ENCODE data around the gene DENND1A.

DENND1A gene

DNA sequence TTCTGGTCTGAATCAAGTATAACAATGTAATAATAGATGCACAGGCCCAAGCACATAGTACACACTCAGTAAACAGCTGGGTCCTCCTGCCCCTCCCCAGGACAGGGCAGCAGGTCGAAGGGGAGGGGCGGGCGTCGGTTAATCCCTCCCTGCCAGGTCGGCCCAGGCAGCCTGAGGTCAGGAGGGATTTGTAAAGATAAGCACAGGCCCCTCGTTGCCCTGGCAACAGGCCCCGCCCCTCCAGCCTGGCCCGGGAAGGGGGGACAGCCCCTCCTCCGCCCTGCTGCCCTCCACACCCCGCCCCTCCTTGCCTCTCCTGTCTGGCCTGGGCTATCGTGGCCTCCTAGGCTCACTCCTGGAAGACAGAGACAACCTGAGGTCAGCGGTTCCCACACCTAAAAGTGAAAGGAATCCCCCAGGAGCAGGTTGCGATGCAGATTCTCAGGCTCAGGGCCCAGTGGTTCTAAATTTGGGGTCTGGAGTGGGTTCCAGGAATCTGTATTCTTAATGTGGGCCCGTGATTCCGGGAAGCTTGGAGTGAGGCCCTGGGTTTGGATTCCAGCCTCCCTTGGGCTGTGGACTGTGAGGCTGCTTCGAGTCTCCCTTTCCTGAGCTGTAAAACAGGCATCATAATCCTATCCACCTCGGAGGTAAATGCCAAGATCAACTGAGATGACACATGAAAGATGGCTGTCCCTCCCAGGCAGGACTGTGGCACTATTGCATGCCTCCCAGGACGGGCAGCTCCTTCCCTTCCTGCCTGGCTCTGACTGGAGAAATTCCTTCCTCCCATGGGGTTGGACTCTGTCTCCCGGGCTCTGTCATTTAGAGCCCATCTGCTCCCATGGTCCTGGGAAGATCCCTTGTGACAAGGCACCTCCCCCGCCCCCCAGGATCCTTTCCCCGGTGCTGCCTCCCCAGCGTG lies 569.5 kb downstream of the DENND1A start:
- DNase-seq = peak; percentile 28

DNA sequence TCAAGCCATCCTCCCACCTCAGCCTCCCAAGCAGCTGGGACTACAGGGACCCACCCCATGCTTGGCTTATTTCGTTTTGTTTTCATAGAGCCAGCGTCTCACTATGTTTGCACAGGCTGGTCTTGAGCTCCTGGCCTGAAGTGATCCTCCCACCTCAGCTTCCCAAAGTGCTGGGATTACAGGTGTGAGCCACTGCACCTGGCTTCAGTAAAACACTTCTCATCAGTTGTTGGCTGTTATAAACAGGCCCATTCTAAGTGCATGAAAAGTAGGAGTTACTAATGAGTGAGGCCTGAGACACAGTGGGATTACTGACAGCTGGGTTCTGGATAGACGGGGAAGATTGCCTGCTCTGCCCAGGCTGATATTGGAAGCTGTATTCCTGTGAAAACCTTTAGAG lies 570.4 kb downstream of the DENND1A start:
- DNase-seq = no peak

- no peak for DNase-seq
Measured at GRCh38 chr9:123359106-123359505, 570.8 kb downstream of the DENND1A start.

- DNase-seq = no peak
Measured at GRCh38 chr9:123358181-123358905, 571.6 kb downstream of the DENND1A start.

GRCh38 chr9:123357743-123358059 lies 572.2 kb downstream of the DENND1A start:
- DNase-seq = no peak

- no peak for DNase-seq
Measured at GRCh38 chr9:123356851-123357742, 572.8 kb downstream of the DENND1A start.

- DNase-seq = no peak
Measured at GRCh38 chr9:123355761-123356431, 574.0 kb downstream of the DENND1A start, which contains the start of gene CRB2. Gene CRB2, plus strand, starts transcription at chr9:123356197. Its CDS starts 64 bp downstream, at chr9:123356261.

DNA sequence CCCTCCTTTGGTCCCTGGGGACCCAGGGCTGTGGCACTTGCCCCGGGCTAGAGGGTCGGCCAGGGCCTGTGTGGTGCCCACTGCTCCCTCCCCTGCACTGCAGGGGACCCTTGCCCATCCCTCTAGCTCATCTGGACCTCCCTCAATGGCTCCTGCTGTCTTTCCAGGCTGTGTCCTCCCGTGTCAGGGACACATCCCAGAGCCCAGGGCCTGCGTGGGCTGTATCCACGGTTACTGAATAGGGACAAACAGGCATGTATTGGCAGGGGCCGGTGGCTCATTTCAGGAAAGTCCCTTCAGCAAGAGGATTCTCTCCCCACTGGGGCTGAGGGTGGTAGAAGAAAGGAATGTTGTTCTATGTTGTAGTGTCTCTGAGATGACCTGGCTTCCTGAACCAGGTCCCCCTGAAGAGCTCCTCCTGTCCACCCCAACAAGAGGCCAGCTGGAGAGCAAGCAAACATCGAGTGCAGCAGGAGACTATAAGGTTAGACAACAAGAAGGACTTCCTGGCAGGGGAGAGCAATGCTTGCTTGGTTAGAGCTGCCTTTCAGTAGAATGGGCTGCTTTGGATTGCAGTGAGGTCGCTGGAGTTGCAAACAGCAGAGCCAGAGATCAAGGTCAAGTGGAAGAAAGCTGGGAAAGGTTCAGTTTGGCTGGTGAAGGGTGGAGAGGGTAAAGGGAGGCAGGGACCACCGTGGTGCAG lies 575.0 kb downstream of the DENND1A start:
- no peak for DNase-seq

DNA sequence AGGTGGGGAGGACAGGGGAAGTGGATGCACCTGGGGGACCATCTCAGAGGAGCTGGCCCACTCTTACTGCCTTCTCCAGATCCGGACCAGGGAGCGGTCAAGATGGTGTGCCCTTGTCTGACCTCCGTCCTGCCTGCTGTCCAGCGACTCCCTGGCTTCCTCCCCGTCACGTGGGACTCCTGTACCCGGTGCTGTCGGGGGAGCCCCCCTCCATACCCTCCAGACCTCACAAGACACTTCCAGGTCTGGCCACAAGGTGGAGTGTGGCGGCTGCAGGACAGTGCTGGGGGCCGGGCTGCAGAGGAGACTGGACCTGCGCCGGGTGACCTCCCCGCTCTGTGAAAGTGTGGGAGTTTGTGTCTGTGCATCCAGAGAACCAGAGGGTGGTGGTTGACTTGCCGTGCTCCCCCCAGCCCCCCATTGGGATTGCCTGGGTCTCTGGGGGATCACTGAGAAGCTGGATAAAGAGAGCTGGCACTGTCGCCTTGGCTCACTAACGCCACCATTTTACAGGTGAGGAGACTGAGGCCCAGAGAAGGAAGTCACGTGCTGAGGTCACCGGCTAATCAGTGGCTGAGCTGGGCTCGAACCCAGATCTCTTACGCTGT lies 575.8 kb downstream of the DENND1A start:
- DNase-seq = peak; percentile 36

DNA sequence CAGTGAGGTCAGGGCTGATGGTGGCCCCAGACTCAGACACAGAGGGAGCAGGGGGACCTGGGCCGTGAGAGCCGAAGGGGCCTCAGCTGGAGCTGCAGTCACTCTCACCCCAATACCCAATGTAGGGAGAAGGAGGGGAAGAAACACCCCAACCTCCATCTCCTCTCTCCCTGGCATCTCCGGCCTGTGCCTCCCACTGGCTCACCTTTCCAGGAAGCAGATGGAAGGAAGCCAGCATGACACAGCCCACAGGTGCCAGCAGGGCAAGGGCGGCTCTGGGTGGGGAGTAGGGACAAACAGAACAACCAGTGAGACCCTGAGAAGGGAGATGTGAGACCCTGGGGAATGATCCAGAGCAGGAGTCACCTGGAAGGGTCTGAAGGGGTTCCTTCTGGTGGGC lies 576.9 kb downstream of the DENND1A start:
- DNase-seq = no peak

DNA sequence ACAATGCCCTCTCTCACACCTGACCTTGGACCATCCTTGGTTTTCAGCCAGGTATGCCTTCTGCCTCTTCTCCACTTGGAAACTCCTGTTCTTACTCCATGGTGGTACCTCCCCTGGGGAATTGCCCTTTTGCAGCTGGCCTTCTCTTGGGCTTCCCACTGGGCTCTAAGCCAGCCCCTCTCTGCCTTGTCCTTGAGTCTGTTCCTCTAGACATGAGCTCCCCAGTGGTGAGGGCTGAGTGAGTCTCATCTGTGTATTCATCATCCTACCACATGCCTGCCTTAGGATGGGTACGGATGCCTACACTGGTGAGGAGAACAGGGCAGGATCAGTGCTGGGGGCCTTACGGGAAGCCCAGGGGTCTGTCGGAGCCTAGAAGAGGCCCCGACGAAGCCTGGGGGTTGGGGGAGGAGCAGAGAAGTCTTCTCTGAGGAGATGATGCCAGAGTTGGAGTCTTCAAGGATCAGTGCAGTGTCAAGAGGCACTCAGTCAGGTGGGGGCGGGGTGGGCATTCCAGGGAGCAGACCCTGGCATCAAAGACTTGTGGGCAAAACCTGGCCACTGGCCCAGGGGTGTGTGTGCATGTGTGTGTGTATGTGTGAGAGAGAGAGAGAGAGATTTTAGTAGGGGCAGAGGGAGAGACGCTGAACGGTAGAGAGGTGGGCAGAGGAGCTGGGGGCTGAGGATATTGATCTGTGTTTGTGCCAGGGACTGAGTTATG lies 579.2 kb downstream of the DENND1A start:
- DNase-seq = no peak

- DNase-seq = peak; percentile 57
Measured at GRCh38 chr9:123349691-123350480, 580.0 kb downstream of the DENND1A start.

- DNase-seq = no peak
Measured at GRCh38 chr9:123349033-123349432, 580.9 kb downstream of the DENND1A start.

GRCh38 chr9:123348317-123348992 lies 581.5 kb downstream of the DENND1A start:
- DNase-seq = no peak

DNA sequence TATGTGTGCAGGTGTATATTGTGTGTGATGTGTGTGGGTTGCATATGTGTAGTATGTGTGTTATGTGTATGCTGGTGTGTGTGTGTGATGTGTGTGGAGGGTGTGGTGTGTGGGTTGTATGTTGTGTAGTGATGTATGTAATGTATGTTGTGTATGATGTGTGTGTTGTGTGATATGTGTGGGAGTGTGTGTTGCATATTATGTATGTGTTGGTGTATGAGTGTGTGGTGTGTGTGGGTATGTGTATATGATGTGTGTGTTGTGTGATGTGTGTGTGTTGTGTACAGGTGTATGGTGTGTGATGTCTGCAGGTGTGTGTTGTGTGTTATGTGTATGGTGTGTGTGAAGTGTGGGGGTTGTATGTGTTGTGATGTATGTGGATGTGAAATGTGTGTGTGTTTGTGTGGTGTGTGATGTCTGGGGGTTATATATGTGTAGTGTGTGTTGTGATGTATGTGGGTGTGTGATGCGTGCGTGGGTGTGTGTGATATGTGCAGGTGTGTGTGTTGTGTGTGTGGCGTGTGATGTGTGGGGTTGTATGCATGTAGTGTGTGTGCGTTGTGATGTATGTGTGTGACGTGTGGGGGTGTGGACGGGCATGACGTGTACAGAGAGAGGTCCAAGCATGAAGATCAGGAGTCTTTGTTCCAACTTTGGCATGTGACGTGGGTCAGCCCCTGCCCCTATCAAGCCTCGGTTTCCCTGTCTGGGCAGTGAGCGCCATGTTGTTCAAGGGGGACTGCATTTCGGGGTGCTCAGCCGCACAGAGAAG lies 582.5 kb downstream of the DENND1A start:
- DNase-seq = no peak

DNA sequence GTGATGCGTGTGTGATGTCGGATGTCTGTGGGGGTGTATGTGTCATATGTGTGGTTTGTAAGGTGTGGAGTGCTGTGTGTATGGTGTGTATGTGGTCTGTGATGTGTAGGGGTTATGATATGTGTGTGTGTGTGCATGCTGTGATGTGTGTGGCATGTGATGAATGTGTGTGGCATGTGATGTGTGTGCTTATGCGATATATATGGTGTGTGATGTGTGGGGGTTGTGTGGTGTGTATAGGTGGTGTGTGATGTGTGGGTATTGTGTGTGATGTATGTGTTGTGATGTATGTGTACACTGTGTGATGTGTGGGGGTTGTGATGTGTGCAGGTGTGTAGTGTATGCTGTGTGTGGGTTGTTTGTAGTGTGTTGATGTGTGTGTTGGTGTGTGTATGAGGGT lies 583.1 kb downstream of the DENND1A start:
- no peak for DNase-seq

GRCh38 chr9:123346026-123346425 lies 583.9 kb downstream of the DENND1A start:
- no peak for DNase-seq

GRCh38 chr9:123345567-123345955 lies 584.4 kb downstream of the DENND1A start:
- no peak for DNase-seq

Data from CD4-positive, alpha-beta T cell treated with Interleukin-15 for 1 hour (primary cell).